T-cell (primary cell): ENCODE data around the gene TMEFF1. TPM values are rescaled to one million over a fixed set of nuclear protein-coding genes. Genes with fewer than 3 reads are reported as not detected.

ENCODE experiments used
- ATAC-seq, 4 experiments: fragments of 200-7000 bp in 3 of 4; fragments of 150-1000 bp in 1 of 4; cut with Tn5 transposase; replicated peaks in 1 of 4; 1 replicate in 3 of 4; 2 replicates in 1 of 4; pipeline ENCODE4 v1.10.0; 2021; ENCODE audit warnings: moderate library complexity in 3 of 4, mild to moderate bottlenecking in 2 of 4, moderate number of reproducible peaks in 1 of 4
- CTCF ChIA-PET, 2 donors: fragments of 300-600 bp; sonication (Branson Sonifier 250); formaldehyde crosslinking; loops; one replicate each; lab custom pipeline; 2022; ENCODE audit warnings: antibody characterized with exemption in 2 of 2; lab: Charles Lee
- POLR2A ChIA-PET, 2 donors: fragments of 300-600 bp; sonication (Branson Sonifier 250); formaldehyde crosslinking; loops; one replicate each; lab custom pipeline; 2022; ENCODE audit warnings: antibody characterized with exemption in 2 of 2; lab: Charles Lee
- DNase-seq, 35 experiments: peaks; one replicate each; pipeline versions ENCODE4 v3.0.0 to v3.0.0-alpha.2; 2013 to 2023
- H3K27ac ChIP-seq: one replicate; pipeline ENCODE4 v1.5.1; 2013; ENCODE audit warnings: low read length
- H3K27me3 ChIP-seq, 2 experiments: replicated peaks in 1 of 2; 1 replicate in 1 of 2; 2 replicates in 1 of 2; pipeline versions ENCODE4 v1.6.1 to v1.7.0; 2013; ENCODE audit warnings: low read length in 1 of 2, mixed read lengths in 1 of 2; ENCODE audit not compliant: control insufficient read depth in 2 of 2, insufficient read depth in 2 of 2; ENCODE audit errors: extremely low read depth in 1 of 2
- H3K36me3 ChIP-seq, 2 donors: 1 replicate in 1 of 2; 2 replicates in 1 of 2; pipeline versions ENCODE4 v1.6.1 to v1.7.0; 2013; ENCODE audit warnings: low read length in 1 of 2; ENCODE audit not compliant: control insufficient read depth in 2 of 2, insufficient read depth in 1 of 2; ENCODE audit errors: extremely low read depth in 1 of 2
- H3K4me1 ChIP-seq, 2 experiments: 1 replicate in 1 of 2; 2 replicates in 1 of 2; pipeline versions ENCODE4 v1.6.1 to v1.7.0; 2013; ENCODE audit warnings: low read length in 2 of 2, mixed read lengths in 1 of 2; ENCODE audit not compliant: insufficient read depth in 2 of 2, control insufficient read depth in 1 of 2; ENCODE audit errors: extremely low read depth in 1 of 2
- H3K4me3 ChIP-seq, 2 donors: 1 replicate in 1 of 2; 2 replicates in 1 of 2; pipeline versions ENCODE4 v1.5.1 to v1.7.0; 2013; ENCODE audit warnings: mild to moderate bottlenecking in 2 of 2, low read length in 1 of 2, moderate library complexity in 1 of 2; ENCODE audit not compliant: control insufficient read depth in 1 of 2; ENCODE audit errors: extremely low read depth in 1 of 2
- H3K9me3 ChIP-seq: 2 replicates; pipeline ENCODE4 v1.7.0; 2013
- H3K27ac Mint-ChIP-seq, 2 donors: one replicate each; pipeline ENCODE4 v1.8.0; 2020 to 2021; ENCODE audit warnings: mild to moderate bottlenecking in 2 of 2, mixed read lengths in 2 of 2
- H3K27me3 Mint-ChIP-seq, 2 donors: one replicate each; pipeline ENCODE4 v1.8.0; 2021 to 2022; ENCODE audit warnings: mixed read lengths in 2 of 2
- H3K36me3 Mint-ChIP-seq: one replicate; pipeline ENCODE4 v1.8.0; 2021; ENCODE audit warnings: mixed read lengths
- H3K4me1 Mint-ChIP-seq, 3 donors: one replicate each; pipeline ENCODE4 v1.8.0; 2020 to 2022; ENCODE audit warnings: mixed read lengths in 3 of 3, mild to moderate bottlenecking in 1 of 3
- H3K4me3 Mint-ChIP-seq, 3 donors: one replicate each; pipeline ENCODE4 v1.8.0; 2020 to 2022; ENCODE audit warnings: mild to moderate bottlenecking in 3 of 3, mixed read lengths in 3 of 3, moderate library complexity in 3 of 3
- H3K9me3 Mint-ChIP-seq, 3 donors: one replicate each; pipeline ENCODE4 v1.8.0; 2020 to 2022; ENCODE audit warnings: mixed read lengths in 3 of 3
- WGBS: methylation state at CpG from one replicate; pipeline ENCODE4 v1.1.5; 2013; ENCODE audit warnings: missing lambda C conversion rate; ENCODE audit not compliant: insufficient coverage; 5-methylcytosine and 5-hydroxymethylcytosine counted together
- total RNA-seq, 35 experiments: library from RNA in 6 of 35; stranded (reverse) in 6 of 35; fragments of 120-200 nt in 1 of 35; gene quantifications; one replicate each; pipeline versions ENCODE4 v1.2.1 to v1.2.4 and lab custom pipeline; 2013 to 2026

TMEFF1 gene
- total RNA-seq, 5 donors from 2014 or later (not counting 1 experiment from before 2014, with no cell fraction given): 0.22 to 0.26 TPM; not detected in 3

DNA sequence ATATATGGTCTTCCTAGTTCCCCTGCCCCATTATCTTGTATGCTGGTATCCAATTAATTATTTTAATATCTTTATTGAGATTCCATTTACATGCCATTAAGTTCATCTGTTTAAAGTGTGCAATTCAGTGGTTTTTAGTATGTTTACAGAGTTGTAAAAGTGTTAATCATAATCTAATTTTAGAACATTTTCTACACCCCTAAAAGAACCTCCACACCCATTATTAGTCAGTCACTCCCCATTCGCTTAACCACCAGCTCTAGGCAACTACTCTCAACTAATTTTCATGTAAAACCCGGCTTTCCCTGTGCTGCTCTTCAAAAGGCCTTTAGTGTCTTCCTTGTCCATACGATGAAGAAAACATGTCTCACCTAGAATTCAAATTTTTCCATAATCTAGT, 84.1 kb downstream of the TMEFF1 start:
- Histone ChIP-seq H3K27ac (no peak overlapping the region), H3K4me3 (no peak overlapping the region), H3K9me3 (no peaks in the 10 kb centered on the region), H3K4me1 (no peaks in the 10 kb centered on the region), H3K36me3 (no peaks in the 10 kb centered on the region), H3K27me3 (no peaks in the 10 kb centered on the region)
- no peak for ATAC-seq
- whole genome bisulfite sequencing: 82% methylated on average over 3 of the region's 3 CpGs
- no peaks in the 10 kb centered on the region for H3K27me3 Mint-ChIP-seq
- DNase-seq: no peak
- H3K4me1 Mint-ChIP-seq: no peaks in the 10 kb centered on the region
- H3K27ac Mint-ChIP-seq: no peak overlapping the region
- ChIA-PET POLR2A (no interaction called here), CTCF (interaction anchor here in 1 of 2 donors (0.6 kb wide), 2 partner anchors 32 to 624 kb away, joined by 4 read pairs; no protein-coding TSS in a partner anchor)
- H3K9me3 Mint-ChIP-seq: no peaks in the 10 kb centered on the region
- no peaks in the 10 kb centered on the region for H3K36me3 Mint-ChIP-seq
- no peak overlapping the region for H3K4me3 Mint-ChIP-seq

GRCh38 chr9:100561256-100561655, 88.3 kb downstream of the TMEFF1 start:
- Histone ChIP-seq H3K9me3 (no peaks in the 10 kb centered on the region), H3K4me1 (no peaks in the 10 kb centered on the region), H3K36me3 (no peaks in the 10 kb centered on the region), H3K4me3 (no peak overlapping the region), H3K27ac (no peak overlapping the region), H3K27me3 (no peaks in the 10 kb centered on the region)
- Mint-ChIP-seq H3K27me3 (no peaks in the 10 kb centered on the region), H3K4me1 (no peaks in the 10 kb centered on the region), H3K36me3 (no peaks in the 10 kb centered on the region), H3K27ac (no peak overlapping the region), H3K9me3 (no peaks in the 10 kb centered on the region), H3K4me3 (no peak overlapping the region)
- no CpG with 5 or more reads among the region's 3 CpGs for WGBS
- ChIA-PET CTCF (no interaction called here), POLR2A (no interaction called here)
- no peak for DNase-seq
- ATAC-seq: no peak

DNA sequence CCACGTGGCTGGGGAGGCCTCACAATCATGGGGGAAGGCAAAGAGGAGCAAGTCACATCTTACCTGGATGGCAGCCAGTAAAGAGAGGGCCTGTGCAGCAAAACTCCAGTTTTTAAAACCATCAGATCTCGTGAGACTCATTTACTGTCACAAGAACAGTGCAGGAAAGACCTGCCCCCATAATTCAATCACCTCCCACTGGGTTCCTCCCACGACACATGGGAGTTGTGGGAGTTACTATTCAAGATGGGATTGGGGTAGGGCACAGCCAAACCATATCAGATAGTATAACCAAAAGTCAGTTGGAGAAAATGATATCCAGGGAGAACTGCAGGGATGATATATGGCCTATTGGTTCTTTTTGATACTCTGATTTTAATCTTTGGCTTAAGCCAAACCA, 94.9 kb downstream of the TMEFF1 start:
- Mint-ChIP-seq H3K36me3 (peaks cover 5% of the 10 kb centered on the region), H3K4me1 (no peaks in the 10 kb centered on the region), H3K9me3 (peaks cover 0 to 5% (median 0%) of the 10 kb centered on the region in 3 donors), H3K27me3 (no peaks in the 10 kb centered on the region), H3K4me3 (no peak overlapping the region), H3K27ac (no peak overlapping the region)
- no peak for ATAC-seq
- H3K27ac ChIP-seq: no peak overlapping the region
- CTCF ChIA-PET: interaction anchor here in 1 of 2 donors (0.7 kb wide), 1 partner anchor 17 kb away, joined by 3 read pairs; no protein-coding TSS in a partner anchor
- WGBS: 33% methylated on average over 1 of the region's 3 CpGs
- no peak for DNase-seq
- no peaks in the 10 kb centered on the region for H3K9me3 ChIP-seq
- H3K4me1 ChIP-seq: no peaks in the 10 kb centered on the region
- H3K36me3 ChIP-seq: no peaks in the 10 kb centered on the region
- POLR2A ChIA-PET: no interaction called here
- H3K27me3 ChIP-seq: no peaks in the 10 kb centered on the region
- H3K4me3 ChIP-seq: no peak overlapping the region

- H3K36me3 Mint-ChIP-seq: peaks cover 5% of the 10 kb centered on the region
- ChIA-PET POLR2A (no interaction called here), CTCF (interaction anchor here in 1 of 2 donors (0.7 kb wide), 1 partner anchor 257 kb away, joined by 4 read pairs; no protein-coding TSS in a partner anchor)
- H3K27me3 ChIP-seq: no peaks in the 10 kb centered on the region
- ATAC-seq (no peak), DNase-seq (no peak)
- H3K4me3 ChIP-seq: no peak overlapping the region
- no peaks in the 10 kb centered on the region for H3K36me3 ChIP-seq
- H3K4me1 Mint-ChIP-seq: no peaks in the 10 kb centered on the region
- H3K4me3 Mint-ChIP-seq: no peak overlapping the region
- no peaks in the 10 kb centered on the region for H3K4me1 ChIP-seq
- no peak overlapping the region for H3K27ac Mint-ChIP-seq
- no CpG with 5 or more reads among the region's 3 CpGs for WGBS
- H3K9me3 ChIP-seq: no peaks in the 10 kb centered on the region
- peaks cover 0 to 5% (median 0%) of the 10 kb centered on the region in 3 donors for H3K9me3 Mint-ChIP-seq
- H3K27me3 Mint-ChIP-seq: no peaks in the 10 kb centered on the region
- no peak overlapping the region for H3K27ac ChIP-seq
Measured at GRCh38 chr9:100573655-100574260, 100.8 kb downstream of the TMEFF1 start.

GRCh38 chr9:100575006-100575405, 102.1 kb downstream of the TMEFF1 start:
- ChIA-PET CTCF (no interaction called here), POLR2A (no interaction called here)
- no peak for DNase-seq
- no peak overlapping the region for H3K27ac Mint-ChIP-seq
- no peaks in the 10 kb centered on the region for H3K4me1 Mint-ChIP-seq
- ATAC-seq: no peak
- Histone ChIP-seq H3K36me3 (no peaks in the 10 kb centered on the region), H3K27ac (no peak overlapping the region), H3K4me3 (no peak overlapping the region), H3K27me3 (no peaks in the 10 kb centered on the region), H3K4me1 (no peaks in the 10 kb centered on the region), H3K9me3 (no peaks in the 10 kb centered on the region)
- H3K4me3 Mint-ChIP-seq: no peak overlapping the region
- H3K9me3 Mint-ChIP-seq: peaks cover 0 to 5% (median 0%) of the 10 kb centered on the region in 3 donors
- H3K36me3 Mint-ChIP-seq: peaks cover 5% of the 10 kb centered on the region
- no peaks in the 10 kb centered on the region for H3K27me3 Mint-ChIP-seq
- WGBS: no CpG with 5 or more reads among the region's 4 CpGs

DNA sequence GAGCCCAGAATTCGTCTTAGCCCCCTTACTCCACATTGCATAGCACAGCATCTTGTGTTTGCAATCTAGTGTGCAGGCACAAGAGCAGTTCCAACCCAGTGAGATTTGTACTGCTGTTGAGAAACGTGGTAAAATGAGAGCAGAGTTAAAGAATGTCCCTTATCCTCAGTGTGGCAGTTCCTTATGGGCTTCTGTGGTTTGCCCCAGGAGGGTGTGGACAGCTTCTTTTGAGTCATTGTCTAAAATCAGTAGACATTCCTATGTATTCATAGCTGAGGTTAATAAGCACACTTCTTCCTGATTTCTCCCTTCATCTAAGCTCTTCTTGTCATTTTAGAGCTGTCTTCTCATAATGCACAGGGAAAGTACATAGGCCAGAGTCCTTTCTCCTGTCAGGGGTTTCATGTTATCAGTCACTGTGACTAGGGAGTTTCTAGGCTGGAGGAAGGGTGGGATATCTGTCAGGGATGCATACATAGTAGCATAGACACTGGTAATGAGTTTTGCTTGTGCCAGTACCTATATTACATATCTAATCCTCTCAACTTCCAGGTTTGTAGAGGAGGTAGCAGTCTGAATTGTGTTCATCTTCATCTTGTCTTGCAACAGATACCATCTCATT, 102.9 kb downstream of the TMEFF1 start:
- Histone ChIP-seq H3K27ac (no peak overlapping the region), H3K27me3 (no peaks in the 10 kb centered on the region), H3K9me3 (no peaks in the 10 kb centered on the region), H3K36me3 (no peaks in the 10 kb centered on the region), H3K4me3 (no peak overlapping the region), H3K4me1 (no peaks in the 10 kb centered on the region)
- ATAC-seq (no peak), DNase-seq (no peak)
- ChIA-PET POLR2A (no interaction called here), CTCF (no interaction called here)
- Mint-ChIP-seq H3K4me3 (no peak overlapping the region), H3K36me3 (no peaks in the 10 kb centered on the region), H3K27ac (no peak overlapping the region), H3K9me3 (no peaks in the 10 kb centered on the region), H3K4me1 (no peaks in the 10 kb centered on the region), H3K27me3 (no peaks in the 10 kb centered on the region)
- 38% methylated on average over 1 of the region's 2 CpGs for WGBS
